AG09319 (cell line): ENCODE measurements around the gene CTPS2.
"Not testable (repeated sequence)": the region's sequence is repeated elsewhere in the genome, so short reads cannot be mapped to it uniquely, and the experiment has no call there.

ENCODE experiments used
- DNase-seq: peaks from one replicate; pipeline ENCODE4 v3.0.0-alpha.2; 2010; ENCODE audit warnings: low read depth; ENCODE audit errors: extremely low read depth
- CTCF ChIP-seq: IDR thresholded peaks from 2 replicates; pipeline ENCODE4 v1.5.1; 2011; ENCODE audit warnings: low read depth, mild to moderate bottlenecking, inconsistent platforms, low read length, moderate library complexity

Gene CTPS2

GRCh38 chrX:16628946-16629595, 83.4 kb downstream of the CTPS2 start:
- DNase-seq = no peak

GRCh38 chrX:16628511-16628910, 84.0 kb downstream of the CTPS2 start:
- not testable (repeated sequence) for DNase-seq

More at GRCh38 chrX:16628946-16629595, 83.4 kb downstream of the CTPS2 start:
- no peak for TF ChIP-seq CTCF

- no peak for TF ChIP-seq CTCF
- DNase-seq = no peak
Observed at GRCh38 chrX:16619024-16619423, 93.4 kb downstream of the CTPS2 start.

- no peak for TF ChIP-seq CTCF
- DNase-seq = no peak
Observed at GRCh38 chrX:16618422-16618821, 94.0 kb downstream of the CTPS2 start.

GRCh38 chrX:16617382-16617781, 95.1 kb downstream of the CTPS2 start:
- no peak for TF ChIP-seq CTCF
- no peak for DNase-seq

- DNase-seq = no peak
- TF ChIP-seq CTCF = no peak
Observed at GRCh38 chrX:16612257-16612897, 100.1 kb downstream of the CTPS2 start.

GRCh38 chrX:16610654-16611053, 101.8 kb downstream of the CTPS2 start:
- DNase-seq = not testable (repeated sequence)

GRCh38 chrX:16610121-16610621, 102.3 kb downstream of the CTPS2 start:
- no peak for DNase-seq
- TF ChIP-seq CTCF = no peak
